Neuron (in vitro differentiated cells): ENCODE measurements around the gene LHPP.

ENCODE experiments used
- H2AFZ ChIP-seq: one replicate; pipeline ENCODE4 v1.6.1; 2013; ENCODE audit warnings: low read depth, mild to moderate bottlenecking, inconsistent platforms, low read length, moderate library complexity
- H3K27me3 ChIP-seq: one replicate; pipeline ENCODE4 v1.6.1; 2013; ENCODE audit warnings: low read length; ENCODE audit not compliant: insufficient read depth
- H3K36me3 ChIP-seq: one replicate; pipeline ENCODE4 v1.6.1; 2013; ENCODE audit warnings: low read length; ENCODE audit not compliant: insufficient read depth
- H3K4me1 ChIP-seq: one replicate; pipeline ENCODE4 v1.6.1; 2013; ENCODE audit warnings: low read length; ENCODE audit not compliant: insufficient read depth
- H3K4me3 ChIP-seq: 2 replicates; pipeline ENCODE4 v1.5.1; 2013; ENCODE audit warnings: mild to moderate bottlenecking, low read length, moderate library complexity
- H3K9me3 ChIP-seq: one replicate; pipeline ENCODE4 v1.6.1; 2013; ENCODE audit warnings: low read length

LHPP gene

DNA sequence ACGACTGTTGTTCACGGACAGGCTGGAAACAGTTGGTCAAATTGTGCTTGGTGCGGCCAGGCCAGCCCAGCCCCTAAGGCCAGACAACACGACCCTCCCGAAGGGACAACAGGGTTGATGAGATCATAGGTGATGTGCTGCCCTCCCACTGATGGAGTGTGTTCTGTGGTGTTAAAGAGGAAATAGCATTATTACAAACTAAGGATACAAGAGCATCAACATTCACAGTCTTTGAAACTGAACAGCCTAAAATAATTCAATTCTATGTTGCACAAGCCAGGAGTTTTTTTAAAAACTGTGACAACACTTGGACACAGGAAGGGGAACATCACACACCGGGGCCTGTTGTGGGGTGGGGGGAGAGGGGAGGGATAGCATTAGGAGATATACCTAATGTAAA lies 194.9 kb downstream of the LHPP start:
- Histone ChIP-seq H2AFZ (no peak overlapping the region), H3K4me1 (peaks cover 6% of the 10 kb centered on the region), H3K27me3 (no peaks in the 10 kb centered on the region), H3K36me3 (peaks cover 14% of the 10 kb centered on the region), H3K9me3 (no peaks in the 10 kb centered on the region), H3K4me3 (no peak overlapping the region)

DNA sequence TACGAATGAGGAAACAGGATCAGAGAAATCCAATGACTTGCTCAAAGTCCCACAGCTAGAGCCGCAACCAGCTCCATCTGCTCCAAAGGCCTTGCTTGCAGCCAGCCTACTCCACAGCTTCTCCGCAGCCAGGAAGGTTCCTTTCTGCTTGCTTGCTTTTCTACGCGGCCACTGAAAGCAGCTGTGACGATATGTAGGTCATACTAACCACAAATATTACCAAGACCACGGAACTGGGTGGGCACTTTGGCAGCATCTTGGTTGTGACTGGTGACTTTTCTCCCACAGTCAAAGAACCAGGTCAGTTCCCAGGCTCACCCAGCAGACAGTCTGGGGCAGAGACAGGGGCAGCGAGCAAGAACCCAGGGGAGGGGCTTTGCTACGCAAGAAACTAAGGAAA lies 196.2 kb downstream of the LHPP start:
- Histone ChIP-seq H3K36me3 (peaks cover 15% of the 10 kb centered on the region), H2AFZ (no peak overlapping the region), H3K9me3 (no peaks in the 10 kb centered on the region), H3K4me1 (peaks cover 5% of the 10 kb centered on the region), H3K4me3 (no peak overlapping the region), H3K27me3 (no peaks in the 10 kb centered on the region)

DNA sequence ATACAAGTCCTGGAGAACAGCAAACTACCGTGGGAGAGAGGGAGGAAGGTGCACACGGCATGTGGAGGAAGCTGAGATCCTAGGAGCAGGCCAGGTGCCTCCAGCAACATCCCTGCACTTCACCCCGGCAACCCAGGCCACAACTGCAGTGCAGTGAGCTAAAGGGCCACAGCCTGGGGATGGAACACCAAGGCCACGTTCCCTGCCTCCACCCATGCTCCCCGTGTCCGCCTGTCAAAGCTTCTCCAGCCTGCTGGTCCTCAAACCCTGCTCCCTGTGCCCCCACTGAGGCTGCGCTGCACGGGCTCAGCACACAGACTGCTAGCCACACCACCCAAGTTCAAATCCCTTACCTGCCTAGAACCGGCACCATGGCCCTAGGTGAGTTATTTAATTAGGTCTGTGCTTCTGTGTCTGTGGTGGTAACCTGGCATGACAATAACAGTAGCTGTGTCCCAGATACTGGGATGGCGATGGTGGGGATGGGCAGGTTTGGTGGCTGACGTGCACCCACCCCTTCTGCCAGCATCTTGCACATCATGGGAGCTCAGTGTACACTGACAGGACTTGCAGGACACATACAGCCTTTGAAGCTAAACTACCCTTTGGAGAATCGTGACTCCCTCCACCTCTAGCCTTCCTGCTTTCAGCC lies 197.1 kb downstream of the LHPP start:
- no peak overlapping the region for H3K4me3 ChIP-seq
- no peak overlapping the region for H2AFZ ChIP-seq
- H3K36me3 ChIP-seq: peaks cover 20% of the 10 kb centered on the region
- H3K27me3 ChIP-seq: no peaks in the 10 kb centered on the region
- peaks cover 5% of the 10 kb centered on the region for H3K4me1 ChIP-seq
- no peaks in the 10 kb centered on the region for H3K9me3 ChIP-seq

DNA sequence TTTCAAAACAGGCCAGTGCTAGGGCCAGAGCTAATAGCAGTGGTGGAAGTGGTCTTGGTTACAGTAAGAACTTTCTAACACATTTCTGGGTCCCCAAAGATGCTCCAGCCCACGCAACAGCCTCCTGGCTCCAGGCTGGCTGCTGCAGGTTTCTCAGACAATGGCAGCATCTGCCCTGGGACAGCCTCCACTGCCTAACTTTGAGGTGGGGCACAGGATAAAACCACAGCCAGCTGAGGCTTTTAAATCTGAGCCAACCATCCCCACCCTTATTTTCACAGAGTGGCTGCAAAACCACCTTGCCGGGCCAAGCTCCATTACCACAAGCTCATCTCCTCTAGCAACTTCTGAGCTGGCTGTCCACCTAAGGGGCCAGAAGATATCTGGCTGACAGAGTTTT lies 197.8 kb downstream of the LHPP start:
- Histone ChIP-seq H3K4me3 (no peak overlapping the region), H3K36me3 (peaks cover 18% of the 10 kb centered on the region), H3K9me3 (no peaks in the 10 kb centered on the region), H3K27me3 (no peaks in the 10 kb centered on the region), H3K4me1 (peaks cover under 1% of the 10 kb centered on the region), H2AFZ (no peak overlapping the region)

DNA sequence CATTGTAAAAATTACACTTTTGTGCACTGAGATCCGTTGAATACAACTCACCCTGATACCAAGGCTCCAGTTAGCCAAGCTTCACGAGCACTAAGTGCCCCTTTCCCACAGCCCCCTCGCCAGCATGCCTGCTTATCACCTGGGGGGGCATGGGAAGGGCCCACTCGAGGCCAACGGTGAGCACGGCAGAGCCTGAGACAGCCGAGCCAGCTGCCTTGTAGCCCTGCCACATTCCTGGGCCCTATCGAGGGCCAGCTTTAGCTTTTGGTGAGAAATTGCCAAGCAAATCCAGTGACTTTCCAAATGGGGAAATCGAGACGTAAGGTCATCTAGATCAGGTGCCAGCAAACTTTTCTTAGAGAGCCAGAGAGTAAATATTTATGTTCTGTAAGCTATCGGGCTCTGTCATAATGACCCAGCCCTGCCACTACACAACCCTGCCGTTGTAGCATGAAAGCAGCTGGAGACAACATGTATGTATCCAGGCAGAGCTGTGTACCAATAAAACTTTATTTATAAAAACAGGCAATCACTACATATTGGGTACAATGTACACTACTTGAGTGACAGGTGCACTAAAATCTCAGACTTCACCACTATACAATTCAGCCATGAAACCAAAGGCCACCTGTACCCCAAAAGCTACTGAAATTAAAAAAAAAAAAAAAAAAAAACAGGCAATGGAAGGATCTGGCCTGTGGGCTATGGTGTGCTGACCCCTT lies 198.9 kb downstream of the LHPP start:
- H3K4me3 ChIP-seq: no peak overlapping the region
- H3K9me3 ChIP-seq: no peaks in the 10 kb centered on the region
- H3K27me3 ChIP-seq: no peaks in the 10 kb centered on the region
- H3K36me3 ChIP-seq: peaks cover 13% of the 10 kb centered on the region
- no peak overlapping the region for H2AFZ ChIP-seq
- H3K4me1 ChIP-seq: no peaks in the 10 kb centered on the region

DNA sequence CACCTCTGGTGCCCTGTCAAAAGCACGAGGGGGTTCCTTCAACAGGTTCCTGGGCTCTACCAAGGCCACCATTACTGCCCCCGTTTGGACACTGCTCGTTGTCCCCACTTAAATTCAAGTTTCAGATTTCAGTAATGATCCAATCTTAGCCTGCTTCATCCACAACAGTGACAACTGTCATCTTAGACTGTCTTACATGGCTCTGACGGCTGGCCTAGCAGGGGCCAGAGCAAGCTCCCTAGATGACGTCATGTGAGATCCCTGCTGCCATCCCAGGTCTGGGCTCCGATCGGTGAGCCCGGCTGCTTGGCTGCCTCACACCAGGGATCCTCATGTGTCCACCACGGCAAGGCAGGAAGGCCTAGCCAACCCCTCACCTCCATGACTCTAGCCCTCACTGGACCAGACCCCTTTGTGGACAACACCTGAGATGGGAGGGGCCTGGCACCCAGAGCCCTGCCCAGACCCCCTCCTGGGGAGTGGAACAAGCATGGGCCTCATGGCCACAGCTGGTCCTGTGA lies 200.1 kb downstream of the LHPP start:
- Histone ChIP-seq H3K4me1 (no peaks in the 10 kb centered on the region), H3K27me3 (no peaks in the 10 kb centered on the region), H3K4me3 (no peak overlapping the region), H2AFZ (no peak overlapping the region), H3K9me3 (no peaks in the 10 kb centered on the region), H3K36me3 (peaks cover 5% of the 10 kb centered on the region)

DNA sequence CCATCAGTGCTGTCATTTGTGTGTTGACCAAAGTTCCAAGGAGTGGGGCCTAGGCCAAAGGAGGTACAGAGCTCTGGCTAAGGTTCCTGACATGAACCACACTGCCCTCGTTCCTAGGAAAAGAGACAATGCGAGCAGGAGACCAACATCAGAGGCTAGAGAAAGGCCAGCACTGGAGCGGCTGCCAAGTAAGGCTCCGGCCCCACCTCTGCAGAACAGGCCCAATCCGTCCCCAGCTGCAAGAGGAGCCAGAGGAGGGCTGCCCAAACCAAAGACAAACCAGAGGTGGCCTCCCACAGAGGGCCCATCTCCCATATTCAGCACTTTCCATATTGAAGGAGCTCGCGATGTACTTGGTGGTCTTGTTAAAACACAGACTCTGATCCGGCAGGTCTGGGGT lies 201.6 kb downstream of the LHPP start:
- Histone ChIP-seq H3K9me3 (no peaks in the 10 kb centered on the region), H3K4me3 (no peak overlapping the region), H2AFZ (no peak overlapping the region), H3K27me3 (no peaks in the 10 kb centered on the region), H3K36me3 (peaks cover 5% of the 10 kb centered on the region), H3K4me1 (no peaks in the 10 kb centered on the region)
